Activated CD4-positive, alpha-beta T cell treated with anti-CD3 and anti-CD28 coated beads, Interleukin-2, amount 50 U/mL, for 4 hours (primary cell): ENCODE results near the gene SGK1.
"Not testable (repeated sequence)": the region's sequence is repeated elsewhere in the genome, so short reads cannot be mapped to it uniquely, and the experiment has no call there.

Experiments used
- DNase-seq, 2 experiments: peaks; one replicate each; pipeline ENCODE4 v3.0.0-alpha.2; 2020

The SGK1 gene

GRCh38 chr6:134249759-134250602 lies 67.9 kb downstream of the SGK1 start:
- no peak for DNase-seq

GRCh38 chr6:134249239-134249758 lies 68.6 kb downstream of the SGK1 start:
- DNase-seq, result no peak

- DNase-seq, result no peak
Measured at GRCh38 chr6:134247844-134248580, 69.9 kb downstream of the SGK1 start.

DNA sequence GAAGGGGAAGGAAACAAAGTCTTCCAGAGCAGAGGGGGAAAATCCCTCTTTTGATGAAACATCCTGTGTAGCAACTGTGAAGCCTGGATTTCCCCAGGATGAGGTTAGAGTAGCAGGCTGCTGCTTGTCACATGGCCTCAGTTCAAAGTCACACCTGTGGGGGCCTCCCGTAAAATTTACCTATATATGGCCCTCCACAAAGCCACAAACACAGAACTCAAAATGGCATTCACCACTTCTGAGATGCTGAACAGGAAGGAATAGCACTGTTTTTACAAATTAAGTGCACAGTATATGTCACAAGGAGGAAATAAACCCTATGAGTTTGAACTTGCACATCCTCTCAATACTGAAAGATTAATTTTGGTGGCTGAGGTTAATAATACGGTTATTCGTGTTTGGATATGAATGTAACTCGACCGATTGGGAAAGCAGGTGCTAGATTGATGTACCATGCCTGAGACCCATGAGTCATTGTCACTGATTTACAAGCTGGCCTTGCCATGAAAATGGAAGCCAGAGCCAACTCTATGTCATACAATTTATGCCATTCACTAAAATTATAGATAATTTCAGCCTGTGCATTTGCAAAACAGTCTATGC lies 70.6 kb downstream of the SGK1 start:
- peak; percentile 54 to 55 for DNase-seq

- no peak for DNase-seq
Measured at GRCh38 chr6:134245706-134246105, 72.2 kb downstream of the SGK1 start.

DNA sequence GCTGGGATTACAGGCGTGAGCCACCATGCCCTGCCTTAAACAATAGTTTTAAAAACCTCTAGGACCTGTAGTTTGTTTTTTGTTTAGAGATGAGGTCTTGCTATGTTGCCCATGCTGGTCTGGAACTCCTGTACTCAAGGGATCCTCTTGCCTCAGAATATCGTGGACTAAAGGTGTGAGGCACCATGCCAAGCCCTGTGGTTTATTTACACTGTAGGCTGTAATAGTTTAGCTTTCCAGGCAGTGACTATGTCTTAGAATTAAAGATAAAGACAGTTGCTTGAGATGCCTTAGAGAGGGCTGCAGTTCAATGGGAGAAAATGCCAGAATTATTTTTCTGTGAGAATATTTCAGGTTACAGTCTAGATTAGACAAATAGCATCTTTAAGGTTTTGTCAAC lies 72.9 kb downstream of the SGK1 start:
- DNase-seq, result no peak

DNA sequence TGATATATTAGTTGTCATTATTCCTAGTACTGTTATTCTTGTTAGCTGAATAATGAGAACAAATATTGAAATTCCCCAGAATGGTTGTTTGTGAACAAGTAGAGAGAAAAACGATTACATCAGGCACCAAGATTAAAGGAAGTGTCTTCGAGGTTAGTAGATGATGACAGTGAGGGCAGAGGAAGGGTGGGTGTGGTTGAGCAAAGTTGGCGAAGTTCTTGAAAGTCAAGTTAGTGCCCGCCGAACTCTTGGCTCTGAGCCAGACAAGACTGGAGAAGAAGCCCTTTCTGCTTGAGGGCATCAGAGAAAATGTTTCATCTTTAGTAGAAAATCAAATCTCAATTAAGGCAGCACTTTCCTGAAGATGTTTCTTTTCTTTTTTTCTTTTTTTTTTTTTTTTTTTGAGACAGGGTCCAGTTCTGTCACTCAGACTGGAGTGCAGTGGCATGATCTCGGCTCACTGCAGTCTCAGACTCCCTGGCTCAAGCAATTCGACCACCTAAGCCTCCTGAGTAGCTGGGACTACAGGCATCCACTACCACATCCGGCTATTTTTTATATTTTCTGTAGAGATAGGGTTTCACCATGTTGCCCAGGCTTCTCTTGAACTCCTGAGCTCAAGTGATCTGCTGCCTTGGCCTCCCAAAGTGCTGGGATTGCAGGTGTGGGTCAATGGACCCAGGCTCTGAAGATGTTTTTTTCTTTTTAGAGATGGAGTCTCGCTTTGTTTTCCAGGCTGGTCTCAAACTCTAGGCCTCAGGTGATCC lies 77.1 kb downstream of the SGK1 start:
- peak; percentile 84 to 86 for DNase-seq

GRCh38 chr6:134238960-134239795 lies 78.7 kb downstream of the SGK1 start:
- no peak for DNase-seq

GRCh38 chr6:134238006-134238405 lies 79.9 kb downstream of the SGK1 start:
- no peak for DNase-seq

DNA sequence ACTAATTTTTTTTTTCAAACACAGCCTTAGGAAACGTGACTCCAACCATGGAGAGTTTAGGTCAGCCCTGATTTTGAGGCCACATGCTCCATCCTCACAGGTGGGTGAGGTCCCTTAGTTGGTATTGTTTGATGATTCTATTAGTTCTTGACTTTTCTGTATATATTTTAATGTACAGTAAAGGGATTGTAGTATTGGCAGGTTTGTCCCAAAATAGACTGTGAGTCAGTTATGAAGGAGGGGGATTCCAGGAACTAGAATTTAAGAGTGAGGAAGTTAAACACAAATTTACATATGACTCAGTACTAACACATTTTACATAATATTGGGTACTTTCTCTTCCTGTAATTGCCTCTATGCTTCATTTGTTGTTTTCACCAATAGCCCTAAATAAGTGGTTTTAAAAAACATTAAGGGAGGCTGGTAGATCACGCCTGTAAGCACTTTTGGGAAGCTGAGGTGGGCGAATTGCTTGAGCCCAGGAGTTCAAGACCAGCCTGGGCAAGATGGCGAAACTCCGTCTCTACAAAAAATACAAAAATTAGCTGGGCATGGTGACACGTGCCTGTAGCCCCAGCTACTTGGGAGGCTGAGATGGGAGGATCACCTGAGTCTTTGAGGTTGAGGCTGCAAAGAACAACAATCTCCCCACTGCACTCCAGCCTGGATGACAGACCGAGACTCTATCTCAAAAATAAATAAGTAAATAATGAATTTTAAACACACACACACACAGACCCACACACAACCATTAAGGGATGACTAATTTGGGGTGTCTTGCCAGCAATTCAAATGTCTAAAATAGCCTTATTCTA lies 81.8 kb downstream of the SGK1 start:
- no peak for DNase-seq

DNA sequence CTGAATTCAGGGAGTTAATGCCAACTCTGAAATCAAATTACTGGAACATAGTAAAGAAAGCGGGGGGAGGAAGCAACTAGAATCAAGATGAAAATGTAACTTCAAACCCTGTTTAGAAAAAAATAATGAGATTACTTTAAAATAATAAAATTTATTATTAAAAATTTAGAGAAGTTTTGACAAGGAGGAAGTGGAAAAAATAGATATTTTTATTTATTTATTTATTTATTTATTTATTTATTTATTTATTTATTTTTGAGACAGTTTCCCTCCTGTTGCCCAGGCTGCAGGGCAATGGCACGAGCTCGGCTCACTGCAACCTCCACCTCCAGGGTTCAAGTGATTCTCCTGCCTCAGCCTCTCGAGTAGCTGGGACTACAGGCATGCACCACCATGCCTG lies 82.6 kb downstream of the SGK1 start:
- not testable (repeated sequence) for DNase-seq

- no peak for DNase-seq
Measured at GRCh38 chr6:134233180-134233955, 84.5 kb downstream of the SGK1 start.

- no peak for DNase-seq
Measured at GRCh38 chr6:134230940-134231339, 87.0 kb downstream of the SGK1 start.

GRCh38 chr6:134230087-134230700 lies 87.7 kb downstream of the SGK1 start:
- DNase-seq, result no peak

DNA sequence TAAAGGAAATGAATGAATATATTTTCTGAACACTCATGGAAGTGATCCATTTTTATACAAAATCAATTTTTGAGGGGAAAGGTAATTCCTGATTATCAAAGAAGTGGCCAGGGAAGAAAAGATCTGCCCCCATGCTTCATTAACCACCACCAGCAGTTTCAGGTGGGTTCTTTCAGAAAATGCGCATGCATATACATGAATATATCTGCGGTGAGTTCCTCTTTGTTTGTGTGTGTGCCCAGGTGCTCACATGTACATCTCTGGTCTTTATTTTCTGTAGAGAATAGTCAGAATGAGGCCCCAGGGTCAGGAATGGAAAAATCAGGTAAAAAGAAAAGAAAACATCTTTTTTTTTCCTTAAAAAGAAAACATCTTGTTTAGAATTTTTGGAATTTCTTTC lies 88.4 kb downstream of the SGK1 start:
- no peak for DNase-seq

GRCh38 chr6:134223796-134224420 lies 94.0 kb downstream of the SGK1 start:
- DNase-seq, result no peak

GRCh38 chr6:134221250-134221649 lies 96.7 kb downstream of the SGK1 start:
- no peak for DNase-seq

DNA sequence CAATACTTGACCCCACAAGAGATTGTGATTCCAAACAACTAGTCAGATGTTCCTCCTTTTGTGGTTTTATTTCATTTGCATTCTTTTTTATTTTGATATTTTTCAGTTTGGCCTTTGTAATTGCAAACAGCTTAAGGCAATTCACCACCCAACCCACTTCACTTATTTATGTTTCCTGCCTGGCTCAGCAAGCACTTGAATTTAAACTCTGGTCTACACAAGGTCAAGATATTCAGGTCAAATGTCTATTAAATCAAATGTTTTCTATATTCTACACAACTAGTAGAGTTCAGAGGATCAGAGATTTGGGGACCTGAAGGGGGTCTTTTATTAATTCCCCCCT lies 100.1 kb downstream of the SGK1 start:
- DNase-seq, result no peak

- no peak for DNase-seq
Measured at GRCh38 chr6:134217105-134217797, 100.7 kb downstream of the SGK1 start.
